A673 (cell line): ENCODE results near the gene LPP.

Source experiments
- CTCF ChIP-seq: fragments of 300-800, 200-600 bp; sonication (generic); conservative IDR thresholded peaks from 2 replicates; pipeline ENCODE4 v1.5.1; 2017; ENCODE audit warnings: low read depth, mild to moderate bottlenecking, antibody characterized with exemption, low read length, moderate library complexity, mixed read lengths
- EZH2 ChIP-seq: fragments of 200-600 bp; sonication (generic); IDR thresholded peaks from 2 replicates; pipeline ENCODE4 v1.6.1; 2017; ENCODE audit warnings: borderline replicate concordance, low read depth, mild to moderate bottlenecking, mixed read lengths, antibody characterized with exemption, low read length; ENCODE audit not compliant: poor library complexity, severe bottlenecking

- TF ChIP-seq CTCF (no peak), EZH2 (no peak)
Observed at GRCh38 chr3:188711881-188712247, 557.9 kb downstream of the LPP start.
